Suprapubic skin (tissue), 4 donors: ENCODE results near the gene FGFR3.

Experiments
- POLR2A ChIP-seq, 2 donors: fragments of 450-650 bp; IDR thresholded peaks; one replicate each; pipeline ENCODE4 v1.6.1; 2017; ENCODE audit warnings: antibody characterized with exemption in 2 of 2, mild to moderate bottlenecking in 2 of 2, moderate library complexity in 2 of 2
- POLR2AphosphoS5 ChIP-seq, 3 donors: sonication (generic); formaldehyde crosslinking; IDR thresholded peaks; one replicate each; pipeline ENCODE4 v1.6.1; 2017; ENCODE audit warnings: antibody characterized with exemption in 3 of 3
- TF ChIP-seq, protein P1 (sequence below), 2 donors: fragments of 200-600 bp in 1 of 2; fragments of 450-650 bp in 1 of 2; sonication (generic) in 1 of 2; IDR thresholded peaks; one replicate each; pipeline ENCODE4 v1.5.1; 2016 to 2019; ENCODE audit warnings: antibody characterized with exemption in 2 of 2, mild to moderate bottlenecking in 1 of 2, moderate library complexity in 1 of 2

DNA sequence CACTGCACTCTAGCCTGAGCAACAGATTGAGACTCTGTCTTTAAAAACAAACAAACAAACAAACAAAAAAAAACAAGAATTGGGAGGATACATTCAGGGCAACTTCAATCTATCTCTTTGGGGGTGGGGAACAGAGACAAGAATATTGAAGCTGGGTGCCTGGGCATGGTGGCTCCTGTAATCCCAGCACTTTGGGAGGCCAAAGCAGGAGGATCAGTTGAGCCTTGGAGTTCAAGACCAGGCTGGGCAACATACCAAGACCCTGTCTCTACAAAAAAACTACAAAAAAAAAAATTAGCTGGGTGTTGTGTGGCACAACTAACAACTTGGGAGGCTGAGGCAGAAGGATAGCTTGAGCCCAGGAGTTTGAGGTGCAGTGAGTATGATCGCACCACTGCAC lies 61.7 kb downstream of the FGFR3 start:
- TF ChIP-seq, protein P1, sequence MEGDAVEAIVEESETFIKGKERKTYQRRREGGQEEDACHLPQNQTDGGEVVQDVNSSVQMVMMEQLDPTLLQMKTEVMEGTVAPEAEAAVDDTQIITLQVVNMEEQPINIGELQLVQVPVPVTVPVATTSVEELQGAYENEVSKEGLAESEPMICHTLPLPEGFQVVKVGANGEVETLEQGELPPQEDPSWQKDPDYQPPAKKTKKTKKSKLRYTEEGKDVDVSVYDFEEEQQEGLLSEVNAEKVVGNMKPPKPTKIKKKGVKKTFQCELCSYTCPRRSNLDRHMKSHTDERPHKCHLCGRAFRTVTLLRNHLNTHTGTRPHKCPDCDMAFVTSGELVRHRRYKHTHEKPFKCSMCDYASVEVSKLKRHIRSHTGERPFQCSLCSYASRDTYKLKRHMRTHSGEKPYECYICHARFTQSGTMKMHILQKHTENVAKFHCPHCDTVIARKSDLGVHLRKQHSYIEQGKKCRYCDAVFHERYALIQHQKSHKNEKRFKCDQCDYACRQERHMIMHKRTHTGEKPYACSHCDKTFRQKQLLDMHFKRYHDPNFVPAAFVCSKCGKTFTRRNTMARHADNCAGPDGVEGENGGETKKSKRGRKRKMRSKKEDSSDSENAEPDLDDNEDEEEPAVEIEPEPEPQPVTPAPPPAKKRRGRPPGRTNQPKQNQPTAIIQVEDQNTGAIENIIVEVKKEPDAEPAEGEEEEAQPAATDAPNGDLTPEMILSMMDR (IDR thresholded peaks at IDR 0.05) = no peak
- TF ChIP-seq POLR2A (IDR thresholded peaks at IDR 0.05) (no peak), POLR2AphosphoS5 (IDR thresholded peaks at IDR 0.05) (no peak)
